ENCODE results near the gene FAM13A. TPM values are rescaled to one million over a fixed set of nuclear protein-coding genes. Genes with fewer than 3 reads are reported as not detected.

FAM13A gene
- total and polyA plus RNA-seq, 10 of the 15 experiments (the other 5 are each of a cell fraction or from before 2014, with no cell fraction given) = 0.05 to 1.8 (median 0.27) TPM; not detected in 1

- TF ChIP-seq YY1 (IDR thresholded peaks at IDR 0.05; ENCODE audit: low read depth, low read length) (no peak), ATF3 (IDR thresholded peaks at IDR 0.05; ENCODE audit: borderline replicate concordance, extremely low read depth, low read depth, low read length) (no peak), SMARCA5 (IDR thresholded peaks at IDR 0.05) (no peak), MTA3 (IDR thresholded peaks at IDR 0.05; ENCODE audit: borderline replicate concordance, low read length) (no peak)
- TF ChIP-seq, protein P1, sequence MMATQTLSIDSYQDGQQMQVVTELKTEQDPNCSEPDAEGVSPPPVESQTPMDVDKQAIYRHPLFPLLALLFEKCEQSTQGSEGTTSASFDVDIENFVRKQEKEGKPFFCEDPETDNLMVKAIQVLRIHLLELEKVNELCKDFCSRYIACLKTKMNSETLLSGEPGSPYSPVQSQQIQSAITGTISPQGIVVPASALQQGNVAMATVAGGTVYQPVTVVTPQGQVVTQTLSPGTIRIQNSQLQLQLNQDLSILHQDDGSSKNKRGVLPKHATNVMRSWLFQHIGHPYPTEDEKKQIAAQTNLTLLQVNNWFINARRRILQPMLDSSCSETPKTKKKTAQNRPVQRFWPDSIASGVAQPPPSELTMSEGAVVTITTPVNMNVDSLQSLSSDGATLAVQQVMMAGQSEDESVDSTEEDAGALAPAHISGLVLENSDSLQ (IDR thresholded peaks at IDR 0.05) = no peak
- BruUV-seq (replicated peaks) = no TSS peak
- H3K9ac ChIP-seq (ENCODE audit: control insufficient read depth, insufficient read depth, low read length) = no peak overlapping the region
- H3K36me3 ChIP-seq (ENCODE audit: control insufficient read depth in 2 of 2, insufficient read depth in 2 of 2, low read length in 1 of 2) = no peaks in the 10 kb centered on the region
- ChIA-PET SMC1A (ENCODE audit: uncharacterized antibody, unreplicated experiment) (interaction anchor here (0.6 to 10.4 kb wide), 13 partner anchors 12 to 494 kb away, joined by 3 to 401 read pairs (median 4); partner anchors contain the start of gene FAM13A), POLR2A (interaction anchor here (1.1 kb wide), 1 partner anchor 213 kb away, joined by 4 read pairs; no protein-coding TSS in a partner anchor), CTCF (interaction anchor here (0.9 to 10.4 kb wide), 10 partner anchors 10 to 495 kb away, joined by 3 to 433 read pairs (median 8); partner anchors contain the start of gene TIGD2), RAD21 (ENCODE audit: unreplicated experiment) (interaction anchor here (0.6 to 7.4 kb wide), 6 partner anchors 11 to 646 kb away, joined by 3 to 263 read pairs (median 4); no protein-coding TSS in a partner anchor)
- no peak overlapping the region for H3K4me3 ChIP-seq
- H4K20me1 ChIP-seq (ENCODE audit: control insufficient read depth, insufficient read depth) = no peaks in the 10 kb centered on the region
- H3K9me3 ChIP-seq (replicated peaks; ENCODE audit: control insufficient read depth, insufficient read depth, low read length) = no peaks in the 10 kb centered on the region; the same call in 2 of the 3 replicates
- DNase-seq (ENCODE audit: low read depth, low spot score) (no peak), FAIRE-seq (no peak), ATAC-seq (no peak)
- no peaks in the 10 kb centered on the region for H3K79me2 ChIP-seq (ENCODE audit: control insufficient read depth, insufficient read depth, low read length)
- in situ Hi-C loops (cut with MboI) (loop anchor here (5.0 kb wide), 2 partner anchors 204 to 494 kb away; no protein-coding TSS in a partner anchor), intact Hi-C loops (cut with micrococcal nuclease; ENCODE audit: unreplicated experiment) (loop anchor here (5.0 kb wide), 1 partner anchor 804 kb away; no protein-coding TSS in a partner anchor)
- no peaks in the 10 kb centered on the region for H3K4me1 ChIP-seq (ENCODE audit: control insufficient read depth, insufficient read depth, low read length)
- H3K4me2 ChIP-seq (ENCODE audit: control insufficient read depth, insufficient read depth) = no peak overlapping the region
- H3K27me3 ChIP-seq (replicated peaks in 1 of 2; ENCODE audit: control insufficient read depth in 2 of 2, insufficient read depth in 2 of 2, low read length in 1 of 2) = no peaks in the 10 kb centered on the region
- H3K27ac ChIP-seq (ENCODE audit: control insufficient read depth, insufficient read depth) = no peak overlapping the region
- 64% methylated on average over 1 of the region's 1 CpG for WGBS (ENCODE audit: insufficient coverage, insufficient replicate concordance, low lambda C conversion rate, missing lambda C conversion rate)
- H2AFZ ChIP-seq (ENCODE audit: control insufficient read depth, low read depth, low read length) = no peak overlapping the region
These were observed 35.9 kb downstream of the FAM13A start for GRCh38 chr4:89021062-89021461.

Data from GM12878 (cell line).